ENCODE data around the gene PDLIM7. TPM values are rescaled to one million over a fixed set of nuclear protein-coding genes. Genes with fewer than 3 reads are reported as not detected.

The PDLIM7 gene
- total RNA-seq, 1 experiment from 2014 or later, result 132 TPM

- DNase-seq (ENCODE audit: low spot score), result peak; percentile 52
- Histone ChIP-seq H3K27me3 (replicated peaks; ENCODE audit: insufficient read depth, low read depth, low read length, poor library complexity) (no peaks in the 10 kb centered on the region), H3K27ac (ENCODE audit: low read depth, low read length, poor library complexity, severe bottlenecking) (no peak overlapping the region), H3K4me3 (ENCODE audit: low read depth, low read length, poor library complexity, severe bottlenecking) (peak overlapping the region; percentile 66), H3K36me3 (ENCODE audit: insufficient read depth, low read length, poor library complexity, severe bottlenecking) (no peaks in the 10 kb centered on the region), H3K4me1 (ENCODE audit: insufficient read depth, low read length, poor library complexity, severe bottlenecking) (peaks cover 4% of the 10 kb centered on the region), H3K9me3 (ENCODE audit: low read depth, low read length, poor library complexity, severe bottlenecking) (no peaks in the 10 kb centered on the region)
- intact Hi-C loops (cut with micrococcal nuclease; ENCODE audit: unreplicated experiment), result no loop called here
- ChIA-PET POLR2A (ENCODE audit: low non-redundant PET) (no interaction called here), CTCF (interaction anchor here (0.7 kb wide), 1 partner anchor 64 kb away, joined by 3 read pairs; no protein-coding TSS in a partner anchor)
- no TSS peak for BruUV-seq (replicated peaks)
- TF ChIP-seq CTCF (conservative IDR thresholded peaks at IDR 0.05; ENCODE audit: low read depth, low read length) (no peak), EZH2 (IDR thresholded peaks at IDR 0.05; ENCODE audit: borderline replicate concordance, low read depth, low read length, poor library complexity, severe bottlenecking) (no peak)
Observed at GRCh38 chr5:177447066-177447610, 50.3 kb downstream of the PDLIM7 start.

GRCh38 chr5:177446200-177447065, 51.0 kb downstream of the PDLIM7 start, which contains the start of gene PRR7:
PRR7 (plus strand) TSS chr5:177446814; CDS start chr5:177455068, 8,254 bp downstream.
- Histone ChIP-seq H3K27ac (ENCODE audit: low read depth, low read length, poor library complexity, severe bottlenecking) (peak within 1 kb of the TSS; percentile 16), H3K27me3 (replicated peaks; ENCODE audit: insufficient read depth, low read depth, low read length, poor library complexity) (no peaks in the 10 kb centered on the region), H3K4me3 (ENCODE audit: low read depth, low read length, poor library complexity, severe bottlenecking) (peak within 1 kb of the TSS; percentile 66), H3K9me3 (ENCODE audit: low read depth, low read length, poor library complexity, severe bottlenecking) (no peaks in the 10 kb centered on the region), H3K36me3 (ENCODE audit: insufficient read depth, low read length, poor library complexity, severe bottlenecking) (no peaks in the 10 kb centered on the region), H3K4me1 (ENCODE audit: insufficient read depth, low read length, poor library complexity, severe bottlenecking) (peaks cover 4% of the 10 kb centered on the region)
- DNase-seq (ENCODE audit: low spot score), result peak; percentile 75
- TF ChIP-seq CTCF (conservative IDR thresholded peaks at IDR 0.05; ENCODE audit: low read depth, low read length) (no peak), EZH2 (IDR thresholded peaks at IDR 0.05; ENCODE audit: borderline replicate concordance, low read depth, low read length, poor library complexity, severe bottlenecking) (no peak)
- intact Hi-C loops (cut with micrococcal nuclease; ENCODE audit: unreplicated experiment), result no loop called here
- CTCF ChIA-PET, result no interaction called here
- no TSS peak for BruUV-seq (replicated peaks)
- POLR2A ChIA-PET (ENCODE audit: low non-redundant PET), result no interaction called here

- intact Hi-C loops (cut with micrococcal nuclease; ENCODE audit: unreplicated experiment), result no loop called here
- TF ChIP-seq EZH2 (IDR thresholded peaks at IDR 0.05; ENCODE audit: borderline replicate concordance, low read depth, low read length, poor library complexity, severe bottlenecking) (no peak), CTCF (conservative IDR thresholded peaks at IDR 0.05; ENCODE audit: low read depth, low read length) (no peak)
- POLR2A ChIA-PET (ENCODE audit: low non-redundant PET), result no interaction called here
Observed at GRCh38 chr5:177445917-177446199, 51.5 kb downstream of the PDLIM7 start.

More at GRCh38 chr5:177445917-177446199, 51.5 kb downstream of the PDLIM7 start:
- peak overlapping the region; percentile 66 for H3K4me3 ChIP-seq (ENCODE audit: low read depth, low read length, poor library complexity, severe bottlenecking)
- BruUV-seq (replicated peaks), result no TSS peak
- no peaks in the 10 kb centered on the region for H3K27me3 ChIP-seq (replicated peaks; ENCODE audit: insufficient read depth, low read depth, low read length, poor library complexity)
- peaks cover 4% of the 10 kb centered on the region for H3K4me1 ChIP-seq (ENCODE audit: insufficient read depth, low read length, poor library complexity, severe bottlenecking)
- DNase-seq (ENCODE audit: low spot score), result no peak
- H3K27ac ChIP-seq (ENCODE audit: low read depth, low read length, poor library complexity, severe bottlenecking), result peak overlapping the region; percentile 16
- no peaks in the 10 kb centered on the region for H3K36me3 ChIP-seq (ENCODE audit: insufficient read depth, low read length, poor library complexity, severe bottlenecking)
- CTCF ChIA-PET, result interaction anchor here (0.8 kb wide), 1 partner anchor 873 kb away, joined by 5 read pairs; no protein-coding TSS in a partner anchor
- no peaks in the 10 kb centered on the region for H3K9me3 ChIP-seq (ENCODE audit: low read depth, low read length, poor library complexity, severe bottlenecking)
